K562 (cell line): ENCODE results near the gene PTH2. TPM values are rescaled to one million over a fixed set of nuclear protein-coding genes. Genes with fewer than 3 reads are reported as not detected.

Experiments
- CREB1 ChIP-seq, 2 experiments: sonication (generic) in 1 of 2; formaldehyde crosslinking in 1 of 2; IDR thresholded peaks; 2 replicates each; pipeline versions ENCODE4 v1.6.1 to v1.8.0; 2012 to 2022; ENCODE audit warnings: inconsistent platforms in 1 of 2, mild to moderate bottlenecking in 1 of 2, missing genetic modification reagents in 1 of 2, moderate library complexity in 1 of 2
- HDGF ChIP-seq: fragments of 450-650 bp; IDR thresholded peaks from 2 replicates; pipeline ENCODE4 v1.6.1; 2016
- HLTF ChIP-seq: fragments of 450-650 bp; IDR thresholded peaks from 2 replicates; pipeline ENCODE4 v1.6.1; 2016
- KDM1A ChIP-seq, 2 experiments: fragments of 450-650 bp; IDR thresholded peaks; 2 replicates each; pipeline ENCODE4 v1.6.1; 2016; ENCODE audit warnings: mild to moderate bottlenecking in 2 of 2
- KLF6 ChIP-seq: fragments of 250-450 bp; sonication (Bioruptor Pico); IDR thresholded peaks from 2 replicates; pipeline ENCODE4 v1.4.0; 2020; ENCODE audit warnings: mild to moderate bottlenecking, moderate library complexity, borderline replicate concordance
- LCOR ChIP-seq: sonication (generic); formaldehyde crosslinking; IDR thresholded peaks from 2 replicates; pipeline ENCODE4 v1.8.0; 2022; ENCODE audit warnings: mild to moderate bottlenecking, missing genetic modification reagents
- MBD2 ChIP-seq: sonication (generic); IDR thresholded peaks from 2 replicates; pipeline ENCODE4 v1.6.1; 2016; ENCODE audit warnings: low read depth, borderline replicate concordance
- PHF8 ChIP-seq: fragments of 200-600 bp; sonication (generic); IDR thresholded peaks from 2 replicates; pipeline ENCODE4 v1.6.1; 2012; ENCODE audit warnings: mixed run types, mild to moderate bottlenecking, inconsistent platforms, low read length, moderate library complexity, borderline replicate concordance
- RAD21 ChIP-seq, 2 experiments: fragments of 250-450 bp in 1 of 2; fragments of 450-650 bp in 1 of 2; sonication (Bioruptor Pico) in 1 of 2; formaldehyde crosslinking in 1 of 2; IDR thresholded peaks in 1 of 2; conservative IDR thresholded peaks in 1 of 2; 2 replicates each; pipeline versions ENCODE4 v1.4.0 to v1.8.0; 2020 to 2022; ENCODE audit warnings: mild to moderate bottlenecking in 2 of 2, moderate library complexity in 1 of 2
- SMAD4 ChIP-seq: fragments of 250-450 bp; sonication (Bioruptor Pico); conservative IDR thresholded peaks from 2 replicates; pipeline ENCODE4 v1.8.0; 2021; ENCODE audit warnings: inconsistent platforms, mild to moderate bottlenecking, moderate library complexity
- SP1 ChIP-seq: sonication (generic); formaldehyde crosslinking; IDR thresholded peaks from 2 replicates; pipeline ENCODE4 v1.8.1; 2022; ENCODE audit warnings: mild to moderate bottlenecking, missing genetic modification reagents
- ZFX ChIP-seq: sonication (generic); formaldehyde crosslinking; IDR thresholded peaks from 2 replicates; pipeline ENCODE4 v1.8.0; 2022; ENCODE audit warnings: mild to moderate bottlenecking, missing genetic modification reagents, moderate library complexity
- ZNF589 ChIP-seq: fragments of 200-800 bp; sonication (Bioruptor generic); IDR thresholded peaks from 2 replicates; pipeline ENCODE4 v1.6.1; 2016; ENCODE audit warnings: low read depth, missing genetic modification characterization, missing compliant biosample characterization
- polyA plus RNA-seq, 8 experiments: library from polyadenylated mRNA; depleted of rRNA in 4 of 8; stranded (reverse) in 5 of 8; unstranded in 3 of 8; fragments of >200 nt; fragmentation: Nextera tagmentation in 2 of 8; fragmentation: Illumina TruSeq in 1 of 8; extraction: Ambion mirVana in 2 of 8; extraction: Trizol in 1 of 8; gene quantifications; 2 replicates each; pipeline versions ENCODE4 v1.2.1 to v1.2.3, GENCODE V29; 2011 to 2014; ENCODE audit warnings: inconsistent platforms in 1 of 8, missing spikeins in 1 of 8
- total RNA-seq, 7 experiments: library from RNA; depleted of rRNA in 6 of 7; stranded (reverse); fragments of >200 nt in 6 of 7; fragmentation: Illumina TruSeq in 2 of 7; extraction: Trizol in 2 of 7; gene quantifications; 2 replicates each; pipeline versions ENCODE4 v1.2.1 to v1.2.3, GENCODE V29; 2011 to 2021; ENCODE audit warnings: low replicate concordance in 1 of 7
- TF ChIP-seq, protein P1 (sequence below): sonication (generic); formaldehyde crosslinking; IDR thresholded peaks from 2 replicates; pipeline ENCODE4 v1.8.0; 2022; ENCODE audit warnings: mild to moderate bottlenecking, low read depth, missing genetic modification reagents
- TF ChIP-seq, protein P2 (sequence below): fragments of 450-650 bp; IDR thresholded peaks from 2 replicates; pipeline ENCODE4 v1.6.1; 2014; ENCODE audit warnings: low read depth, mild to moderate bottlenecking, moderate library complexity, borderline replicate concordance
- TF ChIP-seq, protein P3 (sequence below): sonication (generic); formaldehyde crosslinking; IDR thresholded peaks from 2 replicates; pipeline ENCODE4 v1.5.0; 2020; ENCODE audit warnings: missing genetic modification reagents
- TF ChIP-seq, protein P4 (sequence below): fragments of 250-450 bp; sonication (Bioruptor Pico); IDR thresholded peaks from 2 replicates; pipeline ENCODE4 v1.4.0; 2020

The PTH2 gene
- total and polyA plus RNA-seq, 9 of the 15 experiments (the other 6 are each of a cell fraction or from before 2014, with no cell fraction given), result 1.3 TPM; not detected in 8

DNA sequence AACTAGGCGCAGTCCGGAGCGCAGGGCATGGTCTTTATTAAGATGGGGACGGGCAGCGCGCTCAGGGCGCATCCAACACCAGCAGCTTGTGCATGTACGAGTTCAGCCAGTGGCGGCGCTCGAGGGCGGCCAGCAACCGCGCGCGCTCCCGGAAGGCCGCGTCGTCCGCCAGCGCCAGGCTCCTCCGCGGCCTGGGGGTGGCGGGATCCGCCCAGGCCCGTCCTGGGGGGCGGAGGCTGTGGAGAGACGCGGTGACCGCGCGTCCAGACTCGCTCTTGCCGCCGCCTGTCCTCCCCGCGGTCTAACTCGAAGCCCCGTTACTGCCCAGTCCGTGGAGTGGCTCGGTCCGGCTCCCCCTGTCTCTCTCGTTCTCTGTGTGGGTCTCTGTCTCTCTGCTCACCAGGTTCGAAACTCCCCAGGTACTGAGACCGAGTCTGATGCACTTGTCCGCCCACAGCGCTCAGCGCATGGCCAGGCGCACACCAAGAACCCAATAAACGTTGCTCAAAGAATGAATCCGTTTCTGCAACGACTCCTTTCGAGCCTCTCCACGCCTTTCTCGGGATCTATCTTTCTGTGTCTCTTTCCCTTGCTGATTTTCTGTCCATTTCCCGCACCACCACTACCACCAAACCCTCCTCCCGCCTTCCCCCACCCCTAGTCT, 702 bp downstream of the PTH2 start (continued):
- peak; percentile 85 for TF ChIP-seq CREB1 (IDR thresholded peaks at IDR 0.05)
- TF ChIP-seq CREB1 (CRISPR knock-in tag; IDR thresholded peaks at IDR 0.05), result peak; percentile 82
- peak; percentile 86 for TF ChIP-seq SMAD4
- TF ChIP-seq RAD21 (CRISPR knock-in tag; conservative IDR thresholded peaks at IDR 0.05 in 1 of 2, IDR thresholded peaks at IDR 0.05 in 1 of 2), result peak; percentile 26 to 55; a peak in 2 of 4 replicates
- TF ChIP-seq, protein P1, sequence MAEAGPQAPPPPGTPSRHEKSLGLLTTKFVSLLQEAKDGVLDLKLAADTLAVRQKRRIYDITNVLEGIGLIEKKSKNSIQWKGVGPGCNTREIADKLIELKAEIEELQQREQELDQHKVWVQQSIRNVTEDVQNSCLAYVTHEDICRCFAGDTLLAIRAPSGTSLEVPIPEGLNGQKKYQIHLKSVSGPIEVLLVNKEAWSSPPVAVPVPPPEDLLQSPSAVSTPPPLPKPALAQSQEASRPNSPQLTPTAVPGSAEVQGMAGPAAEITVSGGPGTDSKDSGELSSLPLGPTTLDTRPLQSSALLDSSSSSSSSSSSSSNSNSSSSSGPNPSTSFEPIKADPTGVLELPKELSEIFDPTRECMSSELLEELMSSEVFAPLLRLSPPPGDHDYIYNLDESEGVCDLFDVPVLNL (CRISPR knock-in tag), result peak; percentile 71; the same call in 1 of the 2 replicates
- TF ChIP-seq, protein P2, sequence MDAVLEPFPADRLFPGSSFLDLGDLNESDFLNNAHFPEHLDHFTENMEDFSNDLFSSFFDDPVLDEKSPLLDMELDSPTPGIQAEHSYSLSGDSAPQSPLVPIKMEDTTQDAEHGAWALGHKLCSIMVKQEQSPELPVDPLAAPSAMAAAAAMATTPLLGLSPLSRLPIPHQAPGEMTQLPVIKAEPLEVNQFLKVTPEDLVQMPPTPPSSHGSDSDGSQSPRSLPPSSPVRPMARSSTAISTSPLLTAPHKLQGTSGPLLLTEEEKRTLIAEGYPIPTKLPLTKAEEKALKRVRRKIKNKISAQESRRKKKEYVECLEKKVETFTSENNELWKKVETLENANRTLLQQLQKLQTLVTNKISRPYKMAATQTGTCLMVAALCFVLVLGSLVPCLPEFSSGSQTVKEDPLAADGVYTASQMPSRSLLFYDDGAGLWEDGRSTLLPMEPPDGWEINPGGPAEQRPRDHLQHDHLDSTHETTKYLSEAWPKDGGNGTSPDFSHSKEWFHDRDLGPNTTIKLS, result peak; percentile 55; the same call in 1 of the 2 replicates
- TF ChIP-seq HDGF, result peak; percentile 65; the same call in 1 of the 2 replicates
- TF ChIP-seq KLF6 (CRISPR knock-in tag), result peak; percentile 48; the same call in 1 of the 2 replicates
- TF ChIP-seq PHF8, result peak; percentile 54; the same call in 1 of the 2 replicates
- 0 out of 4 replicates have a peak, but pooled peaks of 1 of the 2 experiments have one; percentile 34 for TF ChIP-seq KDM1A (IDR thresholded peaks at IDR 0.05)
- peak; percentile 62; the same call in 1 of the 2 replicates for TF ChIP-seq HLTF
- TF ChIP-seq, protein P3, sequence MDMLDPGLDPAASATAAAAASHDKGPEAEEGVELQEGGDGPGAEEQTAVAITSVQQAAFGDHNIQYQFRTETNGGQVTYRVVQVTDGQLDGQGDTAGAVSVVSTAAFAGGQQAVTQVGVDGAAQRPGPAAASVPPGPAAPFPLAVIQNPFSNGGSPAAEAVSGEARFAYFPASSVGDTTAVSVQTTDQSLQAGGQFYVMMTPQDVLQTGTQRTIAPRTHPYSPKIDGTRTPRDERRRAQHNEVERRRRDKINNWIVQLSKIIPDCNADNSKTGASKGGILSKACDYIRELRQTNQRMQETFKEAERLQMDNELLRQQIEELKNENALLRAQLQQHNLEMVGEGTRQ (CRISPR knock-in tag), result no peak
- peak; percentile 74 for TF ChIP-seq ZNF589 (CRISPR knock-in tag)
- TF ChIP-seq, protein P4, sequence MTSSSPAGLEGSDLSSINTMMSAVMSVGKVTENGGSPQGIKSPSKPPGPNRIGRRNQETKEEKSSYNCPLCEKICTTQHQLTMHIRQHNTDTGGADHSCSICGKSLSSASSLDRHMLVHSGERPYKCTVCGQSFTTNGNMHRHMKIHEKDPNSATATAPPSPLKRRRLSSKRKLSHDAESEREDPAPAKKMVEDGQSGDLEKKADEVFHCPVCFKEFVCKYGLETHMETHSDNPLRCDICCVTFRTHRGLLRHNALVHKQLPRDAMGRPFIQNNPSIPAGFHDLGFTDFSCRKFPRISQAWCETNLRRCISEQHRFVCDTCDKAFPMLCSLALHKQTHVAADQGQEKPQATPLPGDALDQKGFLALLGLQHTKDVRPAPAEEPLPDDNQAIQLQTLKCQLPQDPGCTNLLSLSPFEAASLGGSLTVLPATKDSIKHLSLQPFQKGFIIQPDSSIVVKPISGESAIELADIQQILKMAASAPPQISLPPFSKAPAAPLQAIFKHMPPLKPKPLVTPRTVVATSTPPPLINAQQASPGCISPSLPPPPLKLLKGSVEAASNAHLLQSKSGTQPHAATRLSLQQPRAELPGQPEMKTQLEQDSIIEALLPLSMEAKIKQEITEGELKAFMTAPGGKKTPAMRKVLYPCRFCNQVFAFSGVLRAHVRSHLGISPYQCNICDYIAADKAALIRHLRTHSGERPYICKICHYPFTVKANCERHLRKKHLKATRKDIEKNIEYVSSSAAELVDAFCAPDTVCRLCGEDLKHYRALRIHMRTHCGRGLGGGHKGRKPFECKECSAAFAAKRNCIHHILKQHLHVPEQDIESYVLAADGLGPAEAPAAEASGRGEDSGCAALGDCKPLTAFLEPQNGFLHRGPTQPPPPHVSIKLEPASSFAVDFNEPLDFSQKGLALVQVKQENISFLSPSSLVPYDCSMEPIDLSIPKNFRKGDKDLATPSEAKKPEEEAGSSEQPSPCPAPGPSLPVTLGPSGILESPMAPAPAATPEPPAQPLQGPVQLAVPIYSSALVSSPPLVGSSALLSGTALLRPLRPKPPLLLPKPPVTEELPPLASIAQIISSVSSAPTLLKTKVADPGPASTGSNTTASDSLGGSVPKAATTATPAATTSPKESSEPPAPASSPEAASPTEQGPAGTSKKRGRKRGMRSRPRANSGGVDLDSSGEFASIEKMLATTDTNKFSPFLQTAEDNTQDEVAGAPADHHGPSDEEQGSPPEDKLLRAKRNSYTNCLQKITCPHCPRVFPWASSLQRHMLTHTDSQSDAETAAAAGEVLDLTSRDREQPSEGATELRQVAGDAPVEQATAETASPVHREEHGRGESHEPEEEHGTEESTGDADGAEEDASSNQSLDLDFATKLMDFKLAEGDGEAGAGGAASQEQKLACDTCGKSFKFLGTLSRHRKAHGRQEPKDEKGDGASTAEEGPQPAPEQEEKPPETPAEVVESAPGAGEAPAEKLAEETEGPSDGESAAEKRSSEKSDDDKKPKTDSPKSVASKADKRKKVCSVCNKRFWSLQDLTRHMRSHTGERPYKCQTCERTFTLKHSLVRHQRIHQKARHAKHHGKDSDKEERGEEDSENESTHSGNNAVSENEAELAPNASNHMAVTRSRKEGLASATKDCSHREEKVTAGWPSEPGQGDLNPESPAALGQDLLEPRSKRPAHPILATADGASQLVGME (CRISPR knock-in tag), result peak; percentile 57
- peak; percentile 84 for TF ChIP-seq ZFX
- peak; percentile 68; the same call in 1 of the 2 replicates for TF ChIP-seq SP1 (CRISPR knock-in tag)
- TF ChIP-seq MBD2, result no peak
- 0 out of 2 replicates have a peak, but pooled peaks have one; percentile 34 for TF ChIP-seq LCOR (CRISPR knock-in tag)
